Activated T-helper 17 cell treated with anti-CD3 and anti-CD28 coated beads, Interleukin-2, amount 50 U/mL, for 72 hours (primary cell): Measurements from ENCODE around the gene ANKRD55. TPM values are rescaled to one million over a fixed set of nuclear protein-coding genes. Genes with fewer than 3 reads are reported as not detected.

Source experiments
- ATAC-seq: fragments of 150-1000 bp; cut with Tn5 transposase; replicated peaks from 2 replicates; pipeline ENCODE4 v1.10.0; 2021; ENCODE audit warnings: mild to moderate bottlenecking, moderate library complexity
- H3K27ac Mint-ChIP-seq: one replicate; pipeline ENCODE4 v1.8.0; 2022; ENCODE audit warnings: mixed read lengths
- H3K27me3 Mint-ChIP-seq: one replicate; pipeline ENCODE4 v1.8.0; 2022; ENCODE audit warnings: mixed read lengths
- H3K36me3 Mint-ChIP-seq: one replicate; pipeline ENCODE4 v1.8.0; 2022; ENCODE audit warnings: low read depth, mild to moderate bottlenecking, mixed read lengths
- H3K4me1 Mint-ChIP-seq: one replicate; pipeline ENCODE4 v1.8.0; 2022; ENCODE audit warnings: mixed read lengths
- H3K4me3 Mint-ChIP-seq: one replicate; pipeline ENCODE4 v1.8.0; 2022; ENCODE audit warnings: mild to moderate bottlenecking, mixed read lengths
- H3K9me3 Mint-ChIP-seq: one replicate; pipeline ENCODE4 v1.8.0; 2022; ENCODE audit warnings: mixed read lengths
- total RNA-seq, 2 donors: library from RNA; stranded (reverse); gene quantifications; one replicate each; pipeline ENCODE4 v1.2.3, GENCODE V29; 2022

ANKRD55 gene
- total RNA-seq, 2 donors from 2014 or later = 0.21 to 0.22 TPM

GRCh38 chr5:56054666-56055065 lies 178.5 kb downstream of the ANKRD55 start:
- H3K4me1 Mint-ChIP-seq = peaks cover 35% of the 10 kb centered on the region
- H3K4me3 Mint-ChIP-seq = no peak overlapping the region
- no peaks in the 10 kb centered on the region for H3K27me3 Mint-ChIP-seq
- H3K36me3 Mint-ChIP-seq = no peaks in the 10 kb centered on the region
- no peaks in the 10 kb centered on the region for H3K9me3 Mint-ChIP-seq
- H3K27ac Mint-ChIP-seq = no peak overlapping the region
- no peak for ATAC-seq

- ATAC-seq = no peak
- no peak overlapping the region for H3K27ac Mint-ChIP-seq
- peaks cover 31% of the 10 kb centered on the region for H3K4me1 Mint-ChIP-seq
These were observed 179.8 kb downstream of the ANKRD55 start for GRCh38 chr5:56053363-56053762.

GRCh38 chr5:56052735-56053134 lies 180.4 kb downstream of the ANKRD55 start:
- H3K27ac Mint-ChIP-seq = no peak overlapping the region
- H3K36me3 Mint-ChIP-seq = no peaks in the 10 kb centered on the region
- ATAC-seq = no peak
- H3K4me1 Mint-ChIP-seq = peaks cover 27% of the 10 kb centered on the region
- no peak overlapping the region for H3K4me3 Mint-ChIP-seq
- no peaks in the 10 kb centered on the region for H3K9me3 Mint-ChIP-seq
- H3K27me3 Mint-ChIP-seq = no peaks in the 10 kb centered on the region

More at GRCh38 chr5:56053363-56053762, 179.8 kb downstream of the ANKRD55 start:
- no peaks in the 10 kb centered on the region for H3K27me3 Mint-ChIP-seq
- H3K9me3 Mint-ChIP-seq = no peaks in the 10 kb centered on the region
- no peak overlapping the region for H3K4me3 Mint-ChIP-seq
- H3K36me3 Mint-ChIP-seq = no peaks in the 10 kb centered on the region

- Mint-ChIP-seq H3K9me3 (no peaks in the 10 kb centered on the region), H3K36me3 (no peaks in the 10 kb centered on the region), H3K4me1 (peaks cover 16% of the 10 kb centered on the region), H3K4me3 (peak overlapping the region; percentile 49), H3K27ac (no peak overlapping the region), H3K27me3 (no peaks in the 10 kb centered on the region)
- ATAC-seq = peak; percentile 12
These were observed 182.4 kb downstream of the ANKRD55 start for GRCh38 chr5:56050551-56051255.

Other genes starting within 250 kb of the ANKRD55 start
- 10 to 100 TPM; 28.1 to 66.8 TPM for gene IL6ST, start 238.4 kb downstream of the ANKRD55 start, total RNA-seq